Hindlimb muscle (tissue), 1 donor: ENCODE data around the gene OSGIN1. TPM values are rescaled to one million over a fixed set of nuclear protein-coding genes. Genes with fewer than 3 reads are reported as not detected.
"Not testable (repeated sequence)": the region's sequence is repeated elsewhere in the genome, so short reads cannot be mapped to it uniquely, and the experiment has no call there.

Source experiments
- DNase-seq: peaks from one replicate; pipeline ENCODE4 v3.0.0-alpha.2; 2013
- polyA plus RNA-seq: library from polyadenylated mRNA; unstranded; fragments of 120-200 nt; gene quantifications from one replicate; pipeline ENCODE4 v1.2.1, GENCODE V29; 2013; ENCODE audit not compliant: insufficient read length

Gene OSGIN1
- polyA plus RNA-seq, 1 donor = 0.53 TPM

- DNase-seq = no peak
These were observed 11.0 kb upstream of the OSGIN1 start for GRCh38 chr16:83942074-83942473.

- no peak for DNase-seq
These were observed 10.1 kb upstream of the OSGIN1 start for GRCh38 chr16:83942815-83943515.

GRCh38 chr16:83943516-83944050, 9.5 kb upstream of the OSGIN1 start:
- DNase-seq = no peak

- DNase-seq = no peak
These were observed 7.5 kb upstream of the OSGIN1 start for GRCh38 chr16:83945587-83945986.

GRCh38 chr16:83946154-83946780, 6.8 kb upstream of the OSGIN1 start:
- no peak for DNase-seq

GRCh38 chr16:83946781-83947566, 6.1 kb upstream of the OSGIN1 start:
- DNase-seq = no peak

GRCh38 chr16:83947642-83948234, 5.3 kb upstream of the OSGIN1 start:
- no peak for DNase-seq

- no peak for DNase-seq
These were observed 3.9 kb upstream of the OSGIN1 start for GRCh38 chr16:83948914-83949723.

- DNase-seq = no peak
These were observed 3.4 kb upstream of the OSGIN1 start for GRCh38 chr16:83949724-83950001.

- DNase-seq = not testable (repeated sequence)
These were observed 2.1 kb upstream of the OSGIN1 start for GRCh38 chr16:83950862-83951399.

- DNase-seq = no peak
These were observed 1.5 kb upstream of the OSGIN1 start for GRCh38 chr16:83951544-83951943.

- DNase-seq = no peak
These were observed 477 bp upstream of the OSGIN1 start for GRCh38 chr16:83952587-83952939.

- DNase-seq = no peak
These were observed 946 bp downstream of the OSGIN1 start for GRCh38 chr16:83953796-83954576.

GRCh38 chr16:83954577-83955016, 1.6 kb downstream of the OSGIN1 start:
- DNase-seq = no peak

GRCh38 chr16:83955218-83956130, 2.4 kb downstream of the OSGIN1 start:
- peak; percentile 38 for DNase-seq

- peak; percentile 58 for DNase-seq
These were observed 3.6 kb downstream of the OSGIN1 start for GRCh38 chr16:83956336-83957289.

GRCh38 chr16:83957296-83957855, 4.3 kb downstream of the OSGIN1 start:
- no peak for DNase-seq

GRCh38 chr16:83958137-83958845, 5.3 kb downstream of the OSGIN1 start:
- DNase-seq = no peak
